Tongue (tissue), 2 donors: ENCODE measurements around the gene CEP295NL. TPM values are rescaled to one million over a fixed set of nuclear protein-coding genes. Genes with fewer than 3 reads are reported as not detected.
"Not testable (repeated sequence)": the region's sequence is repeated elsewhere in the genome, so short reads cannot be mapped to it uniquely, and the experiment has no call there.

ENCODE experiments used
- DNase-seq: peaks from one replicate; pipeline ENCODE4 v3.0.0-alpha.2; 2015
- total RNA-seq: library from RNA; depleted of rRNA; stranded (reverse); fragments of >200 nt; gene quantifications from one replicate; pipeline ENCODE4 v1.2.3, GENCODE V29; 2014

The CEP295NL gene
- total RNA-seq, 1 donor from 2014 or later, result 5.9 TPM

- DNase-seq, result no peak
These were observed 17.9 kb downstream of the CEP295NL start for GRCh38 chr17:78884876-78885667.

DNA sequence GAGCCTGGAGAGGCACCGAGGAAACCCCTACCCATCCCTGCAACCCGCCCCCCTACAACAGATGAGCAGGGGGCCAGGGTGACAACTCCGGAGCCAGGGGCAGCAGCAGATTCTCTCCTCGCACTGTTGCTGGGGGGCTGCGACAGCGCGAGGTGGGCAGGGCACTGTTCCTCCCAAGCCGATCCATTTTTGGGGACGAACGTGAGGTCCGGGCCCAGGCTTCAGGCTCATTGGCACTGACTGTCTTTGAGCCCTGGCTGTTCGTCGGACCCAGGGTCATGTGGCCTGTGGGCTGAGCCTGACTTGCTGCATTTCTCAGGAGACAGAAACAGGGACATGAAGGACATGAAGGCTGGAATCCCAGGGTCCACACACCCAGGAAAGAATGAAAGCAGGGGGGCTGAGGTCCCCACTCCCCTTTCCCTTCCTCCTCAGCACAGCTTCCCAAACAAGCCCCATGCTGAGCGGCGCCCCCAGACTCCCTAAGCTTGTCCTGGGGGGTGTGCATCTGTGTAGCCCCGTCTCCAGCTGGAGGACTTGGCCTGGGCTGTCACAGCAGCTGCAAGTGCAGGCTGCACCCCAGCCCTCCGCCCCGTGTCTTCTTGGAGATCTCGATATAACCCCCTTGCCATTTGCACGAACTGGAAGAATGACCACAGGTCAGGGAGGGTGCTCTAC, 18.7 kb downstream of the CEP295NL start:
- DNase-seq, result peak; percentile 78

DNA sequence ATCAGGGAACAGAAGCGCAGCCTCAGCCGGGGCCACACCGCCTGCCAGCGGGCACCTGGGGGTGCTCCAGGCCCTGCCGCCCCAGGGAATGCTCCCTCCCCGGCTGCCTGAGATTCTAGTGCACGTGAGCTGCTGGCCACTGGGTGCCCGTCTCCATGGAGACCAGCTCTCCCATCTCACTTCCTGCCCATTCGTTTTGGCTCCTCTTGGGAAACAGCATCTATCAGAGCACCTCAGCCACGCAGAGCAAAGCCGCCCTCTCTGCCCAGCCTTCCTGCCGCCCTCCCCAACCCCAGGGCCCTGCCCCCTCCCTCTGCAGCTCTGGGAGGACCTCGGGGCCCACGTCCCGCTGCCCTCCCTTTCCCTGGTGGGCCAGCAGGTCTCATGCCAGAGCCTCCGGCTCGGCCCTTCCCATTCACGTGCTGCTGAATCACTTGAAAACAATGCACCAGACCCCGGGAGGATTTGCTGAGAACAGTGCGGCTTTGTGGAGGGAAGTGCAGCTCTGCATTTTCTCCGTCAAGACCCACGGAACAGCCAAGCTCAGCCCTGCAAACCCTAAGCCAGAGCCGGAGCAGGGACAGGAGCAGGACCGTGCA, 19.4 kb downstream of the CEP295NL start:
- peak; percentile 93 for DNase-seq

GRCh38 chr17:78883089-78883532, 19.9 kb downstream of the CEP295NL start:
- peak; percentile 88 for DNase-seq

DNA sequence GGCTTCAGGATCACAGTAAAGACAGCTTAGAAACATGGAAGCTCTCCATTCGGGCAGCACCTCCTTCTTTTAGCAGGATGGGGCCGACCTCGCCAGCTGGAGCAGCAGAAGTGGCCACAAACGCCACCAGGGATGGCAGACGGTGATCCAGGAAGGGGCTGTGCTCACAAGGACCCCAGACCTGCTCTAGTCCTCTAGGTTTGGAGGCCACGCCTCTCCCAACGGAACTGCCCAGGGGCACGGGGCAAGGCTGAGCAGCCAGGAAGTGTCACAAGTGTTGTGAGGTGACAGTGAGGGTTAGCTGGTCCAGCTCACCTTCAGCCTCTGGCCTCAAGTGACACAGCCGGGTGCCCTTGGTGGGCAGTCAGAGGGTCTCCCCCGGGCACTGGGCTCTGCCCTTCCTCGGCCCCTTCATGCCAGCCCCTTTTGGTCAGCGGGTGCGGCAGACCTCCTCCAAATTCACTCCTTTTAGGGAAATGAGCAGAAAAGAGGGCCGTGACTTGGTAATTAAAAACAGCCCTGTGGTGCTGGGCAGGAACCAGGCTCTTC, 20.4 kb downstream of the CEP295NL start:
- DNase-seq, result no peak

- DNase-seq, result peak; percentile 95
These were observed 23.3 kb downstream of the CEP295NL start for GRCh38 chr17:78879635-78880186.

GRCh38 chr17:78878871-78879527, 24.0 kb downstream of the CEP295NL start:
- DNase-seq, result no peak

- no peak for DNase-seq
These were observed 24.7 kb downstream of the CEP295NL start for GRCh38 chr17:78878261-78878660.

DNA sequence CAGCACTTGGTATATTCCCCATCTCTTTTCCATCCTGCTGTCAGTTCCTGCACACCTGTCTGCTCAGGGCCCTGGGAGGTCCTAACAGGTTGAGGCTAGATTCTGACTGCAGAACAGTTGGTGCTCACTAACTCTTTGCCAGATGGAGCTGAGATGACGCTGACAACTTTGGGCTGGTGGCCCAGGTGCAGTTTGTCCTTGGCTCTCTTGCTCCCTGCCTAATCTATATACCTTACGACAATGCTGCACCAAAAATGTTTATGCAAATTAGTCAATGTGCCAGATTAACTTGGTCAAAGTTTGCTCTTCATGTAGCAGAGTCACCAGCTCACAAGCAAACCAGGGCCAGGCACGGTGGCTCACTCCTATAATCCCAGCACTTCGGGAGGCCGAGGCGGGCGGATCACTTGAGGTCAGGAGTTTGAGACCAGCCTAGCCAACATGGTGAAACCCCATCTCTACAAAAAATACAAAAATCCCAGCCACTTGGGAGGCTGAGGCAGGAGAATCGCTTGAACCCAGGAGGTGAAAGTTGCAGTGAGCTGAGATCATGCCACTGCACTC, 26.0 kb downstream of the CEP295NL start:
- not testable (repeated sequence) for DNase-seq

GRCh38 chr17:78876094-78876597, 26.9 kb downstream of the CEP295NL start:
- DNase-seq, result no peak

DNA sequence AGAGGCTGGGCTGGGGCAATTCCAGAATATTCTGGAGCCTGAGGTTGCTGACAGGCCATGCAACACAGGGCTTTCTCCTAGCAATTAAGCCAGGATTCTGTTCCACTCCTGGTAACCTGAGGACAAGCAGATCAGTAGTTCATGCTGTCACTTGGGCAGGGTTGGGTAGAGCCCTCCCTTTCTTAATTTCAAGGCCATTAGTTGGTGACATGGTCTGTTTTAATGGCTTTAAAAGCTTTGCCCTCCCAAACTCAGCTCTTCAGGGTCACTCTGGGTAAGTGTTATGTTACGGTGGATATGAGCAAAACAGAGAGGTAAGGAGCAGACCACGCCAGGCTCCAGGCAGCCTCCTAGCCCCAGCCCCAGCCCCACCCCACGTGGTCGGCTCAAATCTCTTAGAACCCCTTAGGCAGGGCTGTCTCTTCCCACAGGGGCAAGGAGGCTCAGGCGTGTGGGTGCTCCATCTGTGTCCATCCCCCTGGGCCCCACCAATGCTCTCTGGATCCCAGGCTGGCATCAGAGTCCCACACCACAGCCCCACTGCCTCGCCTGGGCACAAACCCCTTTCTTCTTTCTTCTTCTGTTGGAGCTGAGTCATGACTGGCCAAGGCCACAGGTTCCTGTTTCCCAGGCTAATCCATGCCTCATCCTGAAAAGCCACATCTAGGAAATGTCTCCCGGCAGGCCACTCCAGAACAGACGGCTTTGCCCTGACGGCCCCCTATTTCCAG, 27.5 kb downstream of the CEP295NL start:
- no peak for DNase-seq

DNA sequence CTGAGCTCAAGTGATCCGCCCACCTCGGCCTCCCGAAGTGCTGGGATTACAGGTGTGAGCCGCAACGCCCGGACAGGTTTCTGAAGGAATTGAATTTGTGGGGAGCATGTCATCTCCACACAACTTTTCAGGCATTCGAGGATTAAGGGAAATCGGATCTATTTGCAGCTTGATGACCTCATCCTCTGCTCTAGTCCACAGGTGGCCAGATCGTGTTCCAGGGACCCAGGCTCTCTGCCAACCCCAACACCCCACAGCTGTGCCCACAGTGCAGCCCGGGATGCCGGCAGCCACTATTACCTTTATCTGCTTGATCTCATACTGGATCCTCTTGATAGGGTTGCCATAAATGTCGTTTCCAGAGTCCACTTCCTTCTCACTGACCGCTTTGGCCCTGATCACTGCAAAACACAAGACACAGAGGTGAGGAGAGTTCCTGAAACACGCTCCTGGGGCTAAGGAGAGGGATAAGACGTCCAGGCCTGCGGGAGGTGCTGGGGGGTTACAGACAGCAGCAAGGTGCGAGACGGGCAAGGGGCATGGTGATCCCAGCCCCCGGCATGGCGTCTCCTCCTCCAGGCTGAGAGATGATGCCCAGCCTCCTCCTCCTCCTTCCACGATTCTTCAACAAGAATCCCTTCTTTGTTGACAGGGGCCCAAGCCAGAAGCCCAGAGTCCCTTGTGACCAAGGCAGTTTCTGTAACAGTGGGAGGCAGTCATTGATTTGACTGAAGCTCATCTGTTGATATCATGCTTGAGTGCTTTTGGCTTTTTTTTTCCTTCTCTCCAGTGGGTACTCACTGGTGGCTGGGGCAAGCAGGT, 29.3 kb downstream of the CEP295NL start:
- peak; percentile 89 for DNase-seq

DNA sequence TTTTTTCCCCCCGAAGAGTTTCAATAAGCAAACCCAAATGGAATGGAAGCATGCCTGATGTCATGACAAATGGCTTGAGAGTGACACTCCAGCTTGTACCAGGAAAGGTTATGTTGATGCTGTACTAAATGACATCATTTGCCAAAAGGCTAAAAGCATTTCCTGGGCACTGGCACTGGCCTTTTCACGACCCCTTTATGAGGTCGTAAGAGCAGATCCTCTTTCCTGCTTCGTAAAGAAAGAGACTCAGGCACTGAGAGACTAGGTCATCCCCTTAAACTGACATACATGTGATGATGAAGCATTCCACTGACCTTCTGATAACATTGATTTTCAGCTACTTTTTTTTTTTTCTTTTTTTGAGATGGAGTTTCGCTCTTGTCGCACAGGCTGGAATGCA, 30.5 kb downstream of the CEP295NL start:
- DNase-seq, result no peak

GRCh38 chr17:78870621-78871020, 32.4 kb downstream of the CEP295NL start:
- no peak for DNase-seq

DNA sequence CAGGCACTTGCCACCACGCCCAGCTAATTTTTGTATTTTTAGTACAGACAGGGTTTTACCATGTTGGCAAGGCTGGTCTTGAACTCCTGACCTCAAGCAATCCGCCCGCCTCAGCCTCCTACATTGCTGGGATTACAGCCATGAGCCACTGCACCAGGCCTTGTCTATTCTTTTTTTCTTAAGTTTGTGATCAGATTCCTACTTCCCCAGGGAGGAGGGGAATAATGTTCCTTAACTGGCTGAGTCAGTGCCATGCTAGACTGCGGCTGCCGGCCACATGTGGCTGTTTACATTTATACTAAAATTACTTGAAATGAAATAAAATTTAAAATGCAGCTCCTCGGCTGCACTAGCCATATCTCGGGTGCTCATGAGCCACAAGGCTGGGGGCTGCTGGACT, 34.6 kb downstream of the CEP295NL start:
- DNase-seq, result no peak

DNA sequence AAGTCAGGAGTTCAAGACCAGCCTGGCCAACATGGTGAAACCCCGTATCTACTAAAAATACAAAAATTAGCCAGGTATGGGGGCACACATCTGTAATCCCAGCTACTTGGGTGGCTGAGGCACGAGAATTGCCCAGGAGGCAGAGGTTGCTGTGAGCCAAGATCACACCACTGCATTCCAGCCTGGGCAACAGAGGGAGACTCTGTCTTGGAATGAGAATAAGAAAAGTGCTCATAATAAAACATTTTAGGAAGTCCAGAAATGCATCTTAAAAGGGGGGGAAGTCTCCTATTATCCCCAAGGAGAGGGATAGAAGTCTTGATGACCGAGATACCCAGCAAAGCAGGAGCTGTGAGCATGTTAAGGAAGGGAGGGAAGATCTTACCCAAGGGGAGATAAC, 36.0 kb downstream of the CEP295NL start:
- DNase-seq, result not testable (repeated sequence)

GRCh38 chr17:78865682-78866390, 37.2 kb downstream of the CEP295NL start:
- peak; percentile 89 for DNase-seq

- DNase-seq, result no peak
These were observed 38.9 kb downstream of the CEP295NL start for GRCh38 chr17:78864117-78864516.
